IPS DF 6.9 (cell line): ENCODE data around the gene INTS13.
"Not testable (repeated sequence)": the region's sequence is repeated elsewhere in the genome, so short reads cannot be mapped to it uniquely, and the experiment has no call there.

ENCODE experiments used
- DNase-seq: peaks from one replicate; pipeline ENCODE4 v3.0.0-alpha.2; 2013; ENCODE audit warnings: low read depth, low spot score
- H3K27ac ChIP-seq: one replicate; pipeline ENCODE4 v1.5.1; 2013; ENCODE audit warnings: low read length, control low read depth
- H3K27me3 ChIP-seq: 2 replicates; pipeline ENCODE4 v1.6.1; 2013; ENCODE audit warnings: mild to moderate bottlenecking, low read length; ENCODE audit not compliant: control insufficient read depth, insufficient read depth
- H3K36me3 ChIP-seq: 2 replicates; pipeline ENCODE4 v1.6.1; 2013; ENCODE audit warnings: low read length; ENCODE audit not compliant: control insufficient read depth, insufficient read depth
- H3K4me1 ChIP-seq: 2 replicates; pipeline ENCODE4 v1.6.1; 2013; ENCODE audit warnings: low read length; ENCODE audit not compliant: control insufficient read depth, insufficient read depth
- H3K4me3 ChIP-seq: 2 replicates; pipeline ENCODE4 v1.5.1; 2013; ENCODE audit warnings: mild to moderate bottlenecking, low read length
- H3K9me3 ChIP-seq: 2 replicates; pipeline ENCODE4 v1.6.1; 2013; ENCODE audit warnings: low read length, inconsistent platforms; ENCODE audit not compliant: control insufficient read depth, insufficient read depth
- WGBS: extraction: QIAGEN DNeasy Blood & Tissue Kit; methylation state at CpG from one replicate; pipeline ENCODE4 v1.1.7; 2013; ENCODE audit warnings: mixed read lengths, missing lambda C conversion rate; ENCODE audit not compliant: insufficient read length, insufficient coverage; 5-methylcytosine and 5-hydroxymethylcytosine counted together

INTS13 gene

GRCh38 chr12:26936559-26937442, 980 bp downstream of the INTS13 start:
- Histone ChIP-seq H3K4me3 (peak overlapping the region; percentile 87; the same call in 1 of the 2 replicates), H3K27ac (no peak overlapping the region), H3K27me3 (no peaks in the 10 kb centered on the region), H3K36me3 (no peaks in the 10 kb centered on the region), H3K9me3 (no peaks in the 10 kb centered on the region), H3K4me1 (peaks cover 1% of the 10 kb centered on the region; the same call in 1 of the 2 replicates)
- DNase-seq: no peak
- no CpG with 5 or more reads among the region's 8 CpGs for WGBS

GRCh38 chr12:26935636-26936378, 2.0 kb downstream of the INTS13 start:
- Histone ChIP-seq H3K4me1 (peaks cover 1% of the 10 kb centered on the region; the same call in 1 of the 2 replicates), H3K36me3 (no peaks in the 10 kb centered on the region), H3K27me3 (no peaks in the 10 kb centered on the region), H3K27ac (no peak overlapping the region), H3K4me3 (no peak overlapping the region), H3K9me3 (no peaks in the 10 kb centered on the region)
- DNase-seq: no peak
- no CpG with 5 or more reads among the region's 7 CpGs for WGBS

GRCh38 chr12:26929590-26929989, 8.2 kb downstream of the INTS13 start:
- Histone ChIP-seq H3K36me3 (peaks cover 7% of the 10 kb centered on the region; the same call in 1 of the 2 replicates), H3K4me1 (no peaks in the 10 kb centered on the region), H3K27ac (no peak overlapping the region), H3K9me3 (no peaks in the 10 kb centered on the region), H3K27me3 (no peaks in the 10 kb centered on the region), H3K4me3 (no peak overlapping the region)
- no CpG with 5 or more reads among the region's 2 CpGs for WGBS
- DNase-seq: no peak

- no CpG with 5 or more reads among the region's 5 CpGs for WGBS
- no peak for DNase-seq
- Histone ChIP-seq H3K4me1 (no peaks in the 10 kb centered on the region), H3K27ac (no peak overlapping the region), H3K36me3 (peaks cover 7% of the 10 kb centered on the region; the same call in 1 of the 2 replicates), H3K9me3 (no peaks in the 10 kb centered on the region), H3K4me3 (no peak overlapping the region), H3K27me3 (no peaks in the 10 kb centered on the region)
These were observed 9.1 kb downstream of the INTS13 start for GRCh38 chr12:26928661-26929060.

- no peak overlapping the region for H3K4me3 ChIP-seq
- no peaks in the 10 kb centered on the region for H3K9me3 ChIP-seq
- H3K36me3 ChIP-seq: peaks cover 8% of the 10 kb centered on the region; the same call in 1 of the 2 replicates
- no peaks in the 10 kb centered on the region for H3K27me3 ChIP-seq
- no peak overlapping the region for H3K27ac ChIP-seq
- no CpG with 5 or more reads among the region's 3 CpGs for WGBS
- H3K4me1 ChIP-seq: no peaks in the 10 kb centered on the region
- DNase-seq: no peak
These were observed 15.9 kb downstream of the INTS13 start for GRCh38 chr12:26921886-26922285.

GRCh38 chr12:26919216-26919555, 18.6 kb downstream of the INTS13 start:
- Histone ChIP-seq H3K9me3 (no peaks in the 10 kb centered on the region), H3K4me3 (no peak overlapping the region), H3K27ac (no peak overlapping the region), H3K4me1 (no peaks in the 10 kb centered on the region), H3K36me3 (peaks cover 4% of the 10 kb centered on the region; the same call in 1 of the 2 replicates), H3K27me3 (no peaks in the 10 kb centered on the region)
- DNase-seq: no peak
- no CpG with 5 or more reads among the region's 2 CpGs for WGBS

- no CpG with 5 or more reads among the region's 5 CpGs for WGBS
- no peak overlapping the region for H3K27ac ChIP-seq
- no peak overlapping the region for H3K4me3 ChIP-seq
- H3K4me1 ChIP-seq: no peaks in the 10 kb centered on the region
- no peak for DNase-seq
- no peaks in the 10 kb centered on the region for H3K9me3 ChIP-seq
- no peaks in the 10 kb centered on the region for H3K27me3 ChIP-seq
- peaks cover 4% of the 10 kb centered on the region; the same call in 1 of the 2 replicates for H3K36me3 ChIP-seq
These were observed 19.2 kb downstream of the INTS13 start for GRCh38 chr12:26918321-26919215.

- Histone ChIP-seq H3K27ac (no peak overlapping the region), H3K4me1 (no peaks in the 10 kb centered on the region), H3K27me3 (no peaks in the 10 kb centered on the region), H3K4me3 (no peak overlapping the region), H3K36me3 (peaks cover 2% of the 10 kb centered on the region; the same call in 1 of the 2 replicates), H3K9me3 (no peaks in the 10 kb centered on the region)
- no CpG with 5 or more reads among the region's 1 CpG for WGBS
- DNase-seq: no peak
These were observed 31.1 kb downstream of the INTS13 start for GRCh38 chr12:26906704-26907103.

DNA sequence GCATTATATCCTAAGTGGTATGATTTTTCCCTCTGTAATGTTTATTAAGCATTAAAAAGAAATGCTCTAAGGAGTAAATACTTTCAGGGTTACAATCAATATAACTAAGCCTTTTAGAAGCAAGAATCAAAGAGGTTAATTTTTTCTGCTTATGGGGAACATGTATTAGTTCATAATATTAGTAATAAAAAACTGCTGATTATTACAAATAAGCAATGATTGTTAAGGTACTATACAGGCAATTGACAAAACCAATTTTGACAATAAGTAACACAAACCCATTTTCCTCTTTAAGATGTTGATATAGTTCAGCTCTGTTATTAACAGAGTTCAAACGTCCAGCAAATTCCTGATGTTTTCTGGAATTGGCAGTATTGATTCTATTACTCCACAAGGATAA, 31.8 kb downstream of the INTS13 start:
- Histone ChIP-seq H3K27ac (no peak overlapping the region), H3K4me1 (no peaks in the 10 kb centered on the region), H3K4me3 (no peak overlapping the region), H3K36me3 (peaks cover 2% of the 10 kb centered on the region; the same call in 1 of the 2 replicates), H3K27me3 (no peaks in the 10 kb centered on the region), H3K9me3 (no peaks in the 10 kb centered on the region)
- DNase-seq: no peak
- no CpG with 5 or more reads among the region's 1 CpG for WGBS

DNA sequence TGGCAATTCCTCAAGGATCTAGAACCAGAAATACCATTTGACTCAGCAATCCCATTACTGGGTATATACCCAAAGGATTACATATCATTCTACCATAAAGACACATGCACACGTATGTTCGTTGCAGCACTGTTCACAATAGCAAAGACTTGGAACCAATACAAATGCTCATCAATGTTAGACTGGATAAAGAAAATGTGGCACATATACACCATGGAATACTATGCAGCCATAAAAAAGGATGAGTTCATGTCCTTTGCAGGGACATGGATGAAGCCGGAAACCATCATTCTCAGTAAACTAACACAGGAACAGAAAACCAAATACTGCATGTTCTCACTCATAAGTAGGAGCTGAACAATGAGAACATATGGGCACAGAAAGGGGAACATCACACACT, 34.4 kb downstream of the INTS13 start:
- not testable (repeated sequence) for H3K4me3 ChIP-seq, H3K4me1 ChIP-seq, DNase-seq, H3K27me3 ChIP-seq, H3K9me3 ChIP-seq, H3K27ac ChIP-seq, H3K36me3 ChIP-seq
- no CpG with 5 or more reads among the region's 3 CpGs for WGBS
